ENCODE results near the gene RSRC2.
A peak's percentile ranks its signal among the peaks of the same experiment; 100 is the strongest.
"Not testable (repeated sequence)": the region's sequence is repeated elsewhere in the genome, so short reads cannot be mapped to it uniquely, and the experiment has no call there.

Gene RSRC2

GRCh38 chr12:122481861-122482260, 44.9 kb downstream of the RSRC2 start:
- DNase-seq: no peak

GRCh38 chr12:122480753-122481152, 46.0 kb downstream of the RSRC2 start:
- no peak for DNase-seq

- DNase-seq: no peak
Measured at GRCh38 chr12:122474324-122474716, 52.4 kb downstream of the RSRC2 start.

GRCh38 chr12:122473543-122474323, 53.0 kb downstream of the RSRC2 start:
- no peak for DNase-seq

GRCh38 chr12:122471324-122472226, 55.2 kb downstream of the RSRC2 start:
- peak; percentile 68 for DNase-seq

GRCh38 chr12:122470576-122470975, 56.2 kb downstream of the RSRC2 start:
- DNase-seq: not testable (repeated sequence)

- not testable (repeated sequence) for DNase-seq
Measured at GRCh38 chr12:122469856-122470255, 56.9 kb downstream of the RSRC2 start.

- DNase-seq: no peak
Measured at GRCh38 chr12:122467983-122468382, 58.8 kb downstream of the RSRC2 start.

GRCh38 chr12:122464317-122465042, 62.3 kb downstream of the RSRC2 start:
- not testable (repeated sequence) for DNase-seq

- DNase-seq: no peak
Measured at GRCh38 chr12:122460641-122461040, 66.1 kb downstream of the RSRC2 start.

GRCh38 chr12:122460061-122460460, 66.7 kb downstream of the RSRC2 start:
- DNase-seq: no peak

GRCh38 chr12:122459211-122459610, 67.5 kb downstream of the RSRC2 start:
- no peak for DNase-seq

GRCh38 chr12:122458105-122459035, 68.4 kb downstream of the RSRC2 start:
- no peak for DNase-seq

- no peak for DNase-seq
Measured at GRCh38 chr12:122457627-122458026, 69.1 kb downstream of the RSRC2 start.

- DNase-seq: no peak
Measured at GRCh38 chr12:122454739-122455138, 72.0 kb downstream of the RSRC2 start.

- DNase-seq: no peak
Measured at GRCh38 chr12:122454250-122454721, 72.5 kb downstream of the RSRC2 start.
